PC-3 (cell line): ENCODE measurements around the gene APEX1.

Experiments
- CTCF ChIP-seq: fragments of 300-600 bp; sonication (generic); conservative IDR thresholded peaks from 2 replicates; pipeline ENCODE4 v1.5.1; 2017; ENCODE audit warnings: antibody characterized with exemption, low read depth, mild to moderate bottlenecking, low read length
- EZH2 ChIP-seq: fragments of 300-600 bp; sonication (generic); IDR thresholded peaks from one replicate; pipeline ENCODE4 v1.6.1; 2017; ENCODE audit warnings: antibody characterized with exemption, mild to moderate bottlenecking, low read length; ENCODE audit not compliant: unreplicated experiment
- EZH2phosphoT487 ChIP-seq: fragments of 300-600 bp; sonication (generic); IDR thresholded peaks from 2 replicates; pipeline ENCODE4 v1.6.1; 2018; ENCODE audit warnings: mild to moderate bottlenecking, antibody characterized with exemption, low read length, borderline replicate concordance

- no peak for TF ChIP-seq CTCF
- no peak for TF ChIP-seq EZH2phosphoT487
- TF ChIP-seq EZH2: no peak
Measured at GRCh38 chr14:20419419-20419818, 35.6 kb upstream of the APEX1 start.
